GM18520 (cell line): ENCODE measurements around the gene KNG1.
"Not testable (repeated sequence)": the region's sequence is repeated elsewhere in the genome, so short reads cannot be mapped to it uniquely, and the experiment has no call there.

Experiments
- ATAC-seq: cut with Tn5 transposase; IDR thresholded peaks from one replicate; pipeline ENCODE4 v1.9.1; 2021; ENCODE audit not compliant: unreplicated experiment

KNG1 gene

GRCh38 chr3:186717039-186717457, at the start of gene KNG1:
Gene KNG1 (plus strand): TSS chr3:186717359. CDS start chr3:186717543, 184 bp downstream.
- ATAC-seq: no peak

DNA sequence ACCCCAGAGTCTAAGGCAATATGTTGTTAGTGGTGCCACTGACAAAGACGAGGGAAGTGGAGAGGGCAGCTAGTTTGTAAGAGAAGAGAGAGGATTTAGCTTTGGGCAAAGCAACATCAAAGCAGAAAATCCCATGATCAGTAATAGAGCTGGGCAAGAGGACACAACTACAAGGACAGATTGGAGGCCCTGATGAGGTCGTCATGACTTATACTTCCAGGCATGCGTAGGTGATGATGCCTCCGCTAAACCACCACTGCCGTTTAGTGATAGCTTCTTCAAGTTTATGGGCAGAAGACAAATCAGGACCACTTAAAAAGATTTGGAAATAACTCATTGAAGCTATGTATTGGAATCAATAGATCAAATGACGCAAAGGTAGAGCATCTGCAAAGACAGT, 48.7 kb upstream of the KNG1 start:
- ATAC-seq: no peak

DNA sequence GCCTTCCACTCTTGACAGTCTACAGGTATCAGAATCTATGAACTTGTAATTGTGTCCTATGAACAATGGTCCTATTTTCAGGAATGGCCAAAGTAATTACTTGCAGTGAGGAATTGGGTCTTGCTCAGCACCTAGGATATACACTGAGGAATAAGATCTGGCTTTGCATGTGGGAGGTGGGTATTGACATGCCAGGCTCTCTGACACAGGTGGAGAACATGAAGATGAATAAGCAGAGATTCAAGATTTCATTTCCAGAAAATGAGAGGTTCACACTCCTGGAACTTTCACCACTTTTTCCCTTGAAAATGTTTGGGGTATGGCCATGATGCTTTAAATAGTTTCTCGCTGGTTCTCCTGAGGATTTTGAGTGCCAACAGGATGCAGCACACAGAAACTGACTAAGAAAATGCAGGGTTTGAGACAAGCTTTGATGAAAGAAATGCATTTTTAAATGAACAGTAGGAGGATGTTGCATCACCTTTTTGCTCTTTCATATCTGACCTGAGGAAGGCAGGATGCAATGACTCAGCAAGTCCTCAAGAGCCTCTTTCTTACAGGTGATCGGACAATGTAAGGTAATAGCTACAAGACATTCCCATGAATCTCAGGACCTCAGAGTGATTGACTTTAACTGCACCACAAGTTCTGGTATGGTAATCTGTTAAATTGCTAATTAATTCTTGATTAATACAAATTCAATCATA, 47.6 kb upstream of the KNG1 start:
- no peak for ATAC-seq

DNA sequence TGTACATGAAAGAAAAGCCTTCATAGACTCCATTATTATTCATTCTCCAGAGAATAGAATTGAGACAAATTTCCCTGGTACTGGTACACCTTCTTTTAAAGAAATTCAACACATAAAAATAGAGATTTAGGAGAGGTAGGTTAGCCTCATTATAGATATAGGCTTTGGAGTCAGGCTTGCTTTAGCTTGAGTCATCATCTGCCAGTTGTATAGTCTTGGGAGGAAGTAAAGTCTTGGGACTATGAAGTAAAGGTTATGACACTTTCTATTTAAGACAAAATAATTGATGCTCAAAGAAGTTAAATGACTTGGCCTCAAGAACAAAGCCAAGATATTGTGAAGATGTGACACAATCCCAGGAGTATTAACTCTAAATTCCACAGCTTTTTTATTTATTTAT, 47.0 kb upstream of the KNG1 start:
- no peak for ATAC-seq

- no peak for ATAC-seq
These were observed 46.1 kb upstream of the KNG1 start for GRCh38 chr3:186671051-186671450.

GRCh38 chr3:186678604-186679003, 38.6 kb upstream of the KNG1 start:
- ATAC-seq: no peak

DNA sequence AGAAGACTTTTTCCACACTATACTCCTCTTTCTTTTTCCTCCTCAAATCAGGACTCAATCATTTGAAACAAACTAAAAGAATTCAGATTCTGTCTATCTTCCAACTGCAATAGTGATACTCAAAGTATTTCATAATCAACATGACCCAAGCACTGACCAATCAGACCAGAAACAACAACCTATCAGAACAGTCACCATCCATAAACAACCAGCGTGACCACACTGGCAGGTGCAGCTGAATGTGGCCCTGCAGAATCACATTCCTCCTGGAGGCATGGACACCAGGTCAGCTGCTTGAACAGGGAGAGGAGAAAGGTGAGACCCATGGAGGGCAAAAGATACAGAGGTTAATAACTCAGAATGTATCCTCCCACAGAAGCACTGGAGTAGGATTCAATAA, 38.0 kb upstream of the KNG1 start:
- ATAC-seq: no peak

GRCh38 chr3:186680869-186681268, 36.3 kb upstream of the KNG1 start:
- ATAC-seq: no peak

DNA sequence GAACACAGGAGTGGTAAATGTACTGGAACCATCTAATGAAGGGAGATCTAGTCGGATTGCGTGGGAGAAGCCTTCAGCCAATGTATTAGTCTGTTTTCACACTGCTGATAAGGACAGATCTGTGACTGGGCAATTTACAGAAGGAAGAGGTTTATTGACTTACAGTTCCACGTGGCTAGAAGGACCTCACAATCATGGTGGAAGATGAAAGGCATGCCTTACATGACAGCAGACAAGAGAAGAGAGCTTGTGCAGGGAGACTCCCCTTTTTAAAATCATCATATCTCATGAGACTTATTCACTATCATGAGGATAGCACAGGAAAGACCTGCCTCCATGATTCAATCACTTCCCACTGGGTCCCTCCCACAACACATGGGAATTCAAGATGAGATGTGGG, 34.3 kb upstream of the KNG1 start:
- ATAC-seq: no peak

DNA sequence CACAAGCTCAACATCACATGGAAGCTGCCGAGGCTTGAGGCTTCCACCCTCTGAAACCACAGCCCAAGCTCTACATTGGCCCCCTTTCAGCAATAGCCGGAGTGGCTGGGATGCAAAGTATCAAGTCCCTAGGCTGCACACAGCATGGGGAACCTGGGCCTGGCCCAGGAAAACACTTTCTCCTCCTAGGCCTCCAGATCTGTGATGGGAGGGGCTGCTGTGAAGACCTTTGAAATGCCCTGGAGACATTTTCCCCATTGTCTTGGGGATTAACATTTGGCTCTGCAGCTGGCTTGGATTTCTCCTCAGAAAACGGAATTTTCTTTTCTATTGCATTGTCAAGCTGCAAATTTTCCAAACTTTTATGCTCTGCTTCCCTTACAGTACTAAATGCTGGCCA, 33.2 kb upstream of the KNG1 start:
- ATAC-seq: no peak

- not testable (repeated sequence) for ATAC-seq
These were observed 30.7 kb upstream of the KNG1 start for GRCh38 chr3:186686475-186686874.

DNA sequence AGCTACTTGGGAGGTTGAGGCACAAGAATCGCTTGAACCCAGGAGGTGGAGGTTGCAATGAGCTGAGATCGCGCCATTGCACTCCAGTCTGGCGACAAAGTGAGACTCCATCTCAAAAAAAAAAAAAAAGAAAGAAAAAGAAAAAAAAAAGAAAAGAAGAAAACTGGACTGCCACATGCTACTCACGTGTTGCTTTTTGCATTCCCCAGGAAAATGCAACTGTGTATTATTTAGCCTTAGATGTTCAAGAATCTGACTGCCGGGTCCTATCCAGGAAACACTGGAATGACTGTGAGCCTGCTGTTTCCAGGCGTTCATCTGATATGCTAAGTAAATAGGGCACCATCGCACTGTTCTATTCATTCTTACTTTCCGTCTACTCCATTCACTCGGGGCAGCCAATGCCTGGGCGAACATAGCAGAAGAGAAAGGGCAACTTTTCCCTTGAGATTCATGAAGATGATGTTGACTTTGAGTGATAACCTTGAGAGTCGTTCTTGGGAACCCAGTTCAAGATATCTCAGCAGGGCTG, 30.0 kb upstream of the KNG1 start:
- no peak for ATAC-seq

GRCh38 chr3:186690304-186690703, 26.9 kb upstream of the KNG1 start:
- ATAC-seq: not testable (repeated sequence)

DNA sequence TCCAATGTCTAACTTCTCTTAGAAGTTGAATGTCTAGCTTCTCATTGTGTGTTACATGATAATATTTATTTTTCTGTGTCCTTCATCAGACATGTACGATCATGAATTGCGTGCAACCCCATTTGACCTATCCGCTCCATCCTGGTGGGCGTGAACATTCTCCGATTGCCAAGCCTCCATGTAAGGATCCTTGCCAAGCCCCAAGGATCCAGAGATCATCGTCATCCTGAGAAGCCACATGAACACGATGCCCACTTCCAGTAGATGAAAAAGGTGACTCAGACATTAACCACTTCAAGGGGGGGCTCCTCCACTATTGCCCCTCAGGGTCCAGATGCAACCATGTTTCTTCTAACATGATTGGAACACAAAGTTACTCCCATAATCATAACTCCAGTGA, 25.5 kb upstream of the KNG1 start:
- no peak for ATAC-seq

DNA sequence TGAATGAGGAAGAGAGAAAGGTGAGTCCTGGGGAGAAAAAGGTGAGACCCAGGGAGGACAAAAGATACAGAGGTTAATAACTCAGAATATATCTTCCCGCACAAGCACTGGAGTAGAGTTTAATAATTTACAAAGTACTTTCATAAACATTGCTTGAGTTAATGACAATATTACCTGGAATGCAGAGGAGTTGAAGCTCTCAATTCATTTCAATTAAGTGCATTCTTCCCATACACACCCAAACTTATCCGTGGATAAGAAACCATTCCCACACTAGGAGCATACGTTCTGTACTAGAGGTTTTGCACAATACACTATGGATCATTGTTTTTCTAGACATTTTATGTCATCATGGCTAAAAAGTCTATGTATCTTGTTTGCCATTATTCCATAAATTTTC, 23.3 kb upstream of the KNG1 start:
- no peak for ATAC-seq

- ATAC-seq: no peak
These were observed 22.7 kb upstream of the KNG1 start for GRCh38 chr3:186694288-186695032.

GRCh38 chr3:186696522-186696921, 20.6 kb upstream of the KNG1 start:
- ATAC-seq: no peak

DNA sequence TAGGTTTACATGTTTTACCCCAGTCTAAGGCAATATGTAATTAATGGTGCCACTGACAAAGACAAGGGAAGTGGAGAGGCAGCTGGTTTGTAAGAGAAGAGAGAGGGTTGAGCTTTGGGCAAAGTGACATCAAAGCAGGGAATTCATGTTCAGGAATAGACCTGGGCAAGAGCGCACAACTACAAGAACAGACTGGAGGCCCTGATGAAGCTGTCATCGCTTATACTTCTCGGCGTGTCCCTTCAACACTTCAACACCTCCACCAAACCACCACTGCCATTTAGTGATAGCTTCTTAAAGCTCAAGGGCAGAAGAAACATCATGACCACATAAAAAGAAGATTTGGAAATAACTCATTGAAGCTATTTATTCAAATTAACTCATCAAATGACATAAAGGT, 19.6 kb upstream of the KNG1 start:
- ATAC-seq: no peak

- no peak for ATAC-seq
These were observed 16.9 kb upstream of the KNG1 start for GRCh38 chr3:186700267-186700666.

GRCh38 chr3:186702451-186702850, 14.7 kb upstream of the KNG1 start:
- ATAC-seq: not testable (repeated sequence)

- ATAC-seq: peak; percentile 85
These were observed 11.0 kb upstream of the KNG1 start for GRCh38 chr3:186705882-186706780.
